ENCODE data around the gene POLR3B. TPM values are rescaled to one million over a fixed set of nuclear protein-coding genes. Genes with fewer than 3 reads are reported as not detected.

The POLR3B gene
- total RNA-seq, 4 donors from 2014 or later, result 4.7 to 13.0 (median 5.6) TPM

GRCh38 chr12:106392759-106393158, 35.2 kb downstream of the POLR3B start:
- TF ChIP-seq CTCF (IDR thresholded peaks at IDR 0.05; ENCODE audit: low read depth), result no peak

- TF ChIP-seq CTCF (IDR thresholded peaks at IDR 0.05; ENCODE audit: low read depth), result no peak
These were observed 52.3 kb downstream of the POLR3B start for GRCh38 chr12:106409878-106410277.

GRCh38 chr12:106412563-106412962, 55.0 kb downstream of the POLR3B start:
- no peak for TF ChIP-seq CTCF (IDR thresholded peaks at IDR 0.05; ENCODE audit: low read depth)

- TF ChIP-seq CTCF (IDR thresholded peaks at IDR 0.05; ENCODE audit: low read depth), result no peak
These were observed 57.6 kb downstream of the POLR3B start for GRCh38 chr12:106415134-106415533.

GRCh38 chr12:106416273-106416672, 58.7 kb downstream of the POLR3B start:
- no peak for TF ChIP-seq CTCF (IDR thresholded peaks at IDR 0.05; ENCODE audit: low read depth)

GRCh38 chr12:106417926-106418910, 60.7 kb downstream of the POLR3B start:
- TF ChIP-seq CTCF (IDR thresholded peaks at IDR 0.05; ENCODE audit: low read depth), result no peak

- TF ChIP-seq CTCF (IDR thresholded peaks at IDR 0.05; ENCODE audit: low read depth), result no peak
These were observed 61.4 kb downstream of the POLR3B start for GRCh38 chr12:106418970-106419369.

Measured in subcutaneous adipose tissue (tissue), 4 donors.